HCT116 (cell line): ENCODE results near the gene PTOV1. TPM values are rescaled to one million over a fixed set of nuclear protein-coding genes. Genes with fewer than 3 reads are reported as not detected.

Experiments used
- ATAC-seq: fragments of 200-7000 bp; cut with Tn5 transposase; 2 replicates; pipeline ENCODE4 v1.9.1; 2020; ENCODE audit warnings: mild to moderate bottlenecking, moderate library complexity
- BruUV-seq: library from RNA; stranded (reverse); fragments of 400-500 nt; replicated peaks from 2 replicates; lab custom pipeline; 2021; lab: Mats Ljungman, UMichigan
- CTCF ChIA-PET: fragments of 300-600 bp; sonication (Branson Sonifier 250); formaldehyde crosslinking; loops from one replicate; lab custom pipeline; 2021; ENCODE audit warnings: antibody characterized with exemption; lab: Charles Lee
- POLR2A ChIA-PET: fragments of 300-600, 350-600 bp; sonication (Branson Sonifier 250); formaldehyde crosslinking; loops from one replicate; lab custom pipeline; 2021; ENCODE audit warnings: antibody characterized with exemption; lab: Charles Lee
- RAD21 ChIA-PET, 2 experiments: fragments of 300-600 bp; sonication (Branson Sonifier 250); formaldehyde crosslinking; loops; one replicate each; lab custom pipeline; 2023; ENCODE audit warnings: low total read pairs in 2 of 2; ENCODE audit not compliant: uncharacterized antibody in 2 of 2, unreplicated experiment in 2 of 2, low non-redundant PET in 1 of 2; lab: Charles Lee
- DNase-seq: peaks from one replicate; pipeline ENCODE4 v3.0.0-alpha.2; 2010; ENCODE audit warnings: low read depth, low spot score
- H2AFZ ChIP-seq: fragments of 200-600 bp; shearing (Covaris generic), sonication (generic); 2 replicates; pipeline ENCODE4 v1.6.1; 2017; ENCODE audit warnings: low read depth, mixed run types, mixed read lengths, antibody characterized with exemption, low read length; ENCODE audit not compliant: poor library complexity, severe bottlenecking
- H3K27ac ChIP-seq: 2 replicates; pipeline ENCODE4 v1.5.1; 2012; ENCODE audit warnings: low read depth, low read length
- H3K27me3 ChIP-seq: fragments of 200-600 bp; sonication (generic); 2 replicates; pipeline ENCODE4 v1.6.1; 2016; ENCODE audit warnings: mixed run types, low read length, mixed read lengths; ENCODE audit not compliant: insufficient read depth
- H3K36me3 ChIP-seq, 2 experiments: fragments of 200-500 bp in 1 of 2; fragments of 200-600 bp in 1 of 2; sonication (Bioruptor generic) in 1 of 2; sonication (generic) in 1 of 2; 2 replicates each; pipeline versions ENCODE4 v1.5.1 to v1.6.1; 2014 to 2016; ENCODE audit warnings: low read length in 2 of 2, inconsistent platforms in 1 of 2, mixed read lengths in 1 of 2, mixed run types in 1 of 2; ENCODE audit not compliant: insufficient read depth in 2 of 2, control insufficient read depth in 1 of 2
- H3K4me1 ChIP-seq, 2 experiments: fragments of 200-600 bp in 1 of 2; sonication (generic) in 1 of 2; 2 replicates each; pipeline versions ENCODE4 v1.5.1 to v1.6.1; 2012 to 2017; ENCODE audit warnings: low read length in 2 of 2, inconsistent platforms in 1 of 2, mild to moderate bottlenecking in 1 of 2, mixed read lengths in 1 of 2, mixed run types in 1 of 2, moderate library complexity in 1 of 2; ENCODE audit not compliant: insufficient read depth in 2 of 2, control insufficient read depth in 1 of 2
- H3K4me2 ChIP-seq: fragments of 200-600 bp; sonication (generic); 2 replicates; pipeline ENCODE4 v1.6.1; 2017; ENCODE audit warnings: mixed run types, low read length, mixed read lengths
- H3K4me3 ChIP-seq, 2 experiments: fragments of 200-600 bp in 1 of 2; sonication (generic) in 1 of 2; replicated peaks in 1 of 2; 2 replicates each; pipeline ENCODE4 v1.5.1; 2011 to 2016; ENCODE audit warnings: low read length in 2 of 2, control low read depth in 1 of 2, low read depth in 1 of 2, mild to moderate bottlenecking in 1 of 2, mixed read lengths in 1 of 2, mixed run types in 1 of 2
- H3K79me2 ChIP-seq: fragments of 200-600 bp; sonication (generic); 2 replicates; pipeline ENCODE4 v1.6.1; 2017; ENCODE audit warnings: mild to moderate bottlenecking, mixed run types, low read length, moderate library complexity, mixed read lengths; ENCODE audit not compliant: insufficient read depth
- H3K9ac ChIP-seq: fragments of 200-600 bp; sonication (generic); 2 replicates; pipeline ENCODE4 v1.6.1; 2016; ENCODE audit warnings: low read length, mixed read lengths
- H3K9me2 ChIP-seq: fragments of 200-600 bp; sonication (generic), shearing (Covaris generic); 2 replicates; pipeline ENCODE4 v1.6.1; 2017; ENCODE audit warnings: mixed run types, mild to moderate bottlenecking, moderate library complexity; ENCODE audit not compliant: insufficient read depth
- H3K9me3 ChIP-seq, 2 experiments: fragments of 200-500 bp in 1 of 2; fragments of 200-600 bp in 1 of 2; sonication (Bioruptor generic) in 1 of 2; sonication (generic) in 1 of 2; 2 replicates each; pipeline ENCODE4 v1.6.1; 2014 to 2017; ENCODE audit warnings: low read length in 2 of 2, mixed read lengths in 2 of 2, inconsistent platforms in 1 of 2, low read depth in 1 of 2, mild to moderate bottlenecking in 1 of 2, mixed run types in 1 of 2, moderate library complexity in 1 of 2; ENCODE audit not compliant: control insufficient read depth in 1 of 2, insufficient read depth in 1 of 2
- H4K20me1 ChIP-seq: fragments of 200-600 bp; sonication (generic), shearing (Covaris generic); 2 replicates; pipeline ENCODE4 v1.6.1; 2017; ENCODE audit warnings: mixed run types, mild to moderate bottlenecking, moderate library complexity; ENCODE audit not compliant: insufficient read depth
- CEBPB ChIP-seq: IDR thresholded peaks from 2 replicates; pipeline ENCODE4 v1.6.1; 2012; ENCODE audit warnings: low read depth
- EZH2phosphoT487 ChIP-seq: fragments of 200-600 bp; IDR thresholded peaks from 2 replicates; pipeline ENCODE4 v1.6.1; 2018; ENCODE audit warnings: antibody characterized with exemption, borderline replicate concordance
- MAX ChIP-seq: IDR thresholded peaks from 2 replicates; pipeline ENCODE4 v1.6.1; 2012
- POLR2AphosphoS5 ChIP-seq: IDR thresholded peaks from 2 replicates; pipeline ENCODE4 v1.6.1; 2011; ENCODE audit warnings: mild to moderate bottlenecking, low read depth, low read length, moderate library complexity
- intact Hi-C: fragments of 100-400 bp; cut with micrococcal nuclease; formaldehyde crosslinking; loops from 2 replicates; pipeline ENCODE4 v1.10.0; 2022
- total RNA-seq: library from RNA; stranded (reverse); gene quantifications from one replicate; pipeline ENCODE4 v1.2.1, GENCODE V29; 2021; ENCODE audit not compliant: unreplicated experiment

Gene PTOV1
- total RNA-seq, 1 experiment from 2014 or later, result 236 TPM

- Histone ChIP-seq H3K27me3 (no peaks in the 10 kb centered on the region), H3K9ac (peak overlapping the region; percentile 66), H3K9me2 (no peaks in the 10 kb centered on the region), H3K4me1 (peaks cover 4 to 41% of the 10 kb centered on the region in 2 experiments), H2AFZ (no peak overlapping the region), H3K4me3 (peak overlapping the region; percentile 49 to 60), H4K20me1 (no peaks in the 10 kb centered on the region), H3K27ac (peak overlapping the region; percentile 63; the same call in 1 of the 2 replicates), H3K36me3 (no peaks in the 10 kb centered on the region), H3K4me2 (peak overlapping the region; percentile 78), H3K79me2 (no peaks in the 10 kb centered on the region), H3K9me3 (no peaks in the 10 kb centered on the region)
- ChIA-PET POLR2A (no interaction called here), RAD21 (no interaction called here), CTCF (no interaction called here)
- DNase-seq (no peak), ATAC-seq (peak; percentile 45)
- no TSS peak for BruUV-seq
- 0 out of 2 replicates have a peak, but pooled peaks have one; percentile 13 for TF ChIP-seq POLR2AphosphoS5
- TF ChIP-seq CEBPB, result no peak
- intact Hi-C loops, result loop anchor here (5.0 kb wide), 1 partner anchor 41 kb away; the partner anchor contains the start of gene AP2A1
Observed at GRCh38 chr19:49808711-49809159, 42.2 kb upstream of the PTOV1 start.

- ChIA-PET RAD21 (no interaction called here), POLR2A (no interaction called here)
- H3K36me3 ChIP-seq, result no peaks in the 10 kb centered on the region
- peak overlapping the region; percentile 49 to 60 for H3K4me3 ChIP-seq
- peak overlapping the region; percentile 63 for H3K27ac ChIP-seq
- H3K79me2 ChIP-seq, result no peaks in the 10 kb centered on the region
- no peaks in the 10 kb centered on the region for H4K20me1 ChIP-seq
- TF ChIP-seq MAX (peak; percentile 33; the same call in 1 of the 2 replicates), EZH2phosphoT487 (no peak)
- TF ChIP-seq, all 23 proteins: peak for 1
- BruUV-seq, result no TSS peak
- Histone ChIP-seq H3K4me2 (peak overlapping the region; percentile 78), H3K27me3 (no peaks in the 10 kb centered on the region), H3K9me2 (no peaks in the 10 kb centered on the region), H3K9ac (peak overlapping the region; percentile 66), H2AFZ (no peak overlapping the region), H3K4me1 (peaks cover 10 to 47% of the 10 kb centered on the region in 2 experiments), H3K9me3 (no peaks in the 10 kb centered on the region)
- DNase-seq, result no peak
- intact Hi-C loops, result loop anchor here (5.0 kb wide), 1 partner anchor 42 kb away; the partner anchor contains the start of gene AP2A1
- ATAC-seq, result peak; percentile 51
- CTCF ChIA-PET, result interaction anchor here (1.2 kb wide), 1 partner anchor 92 kb away, joined by 3 read pairs; no protein-coding TSS in a partner anchor
Observed at GRCh38 chr19:49809160-49809940, 41.6 kb upstream of the PTOV1 start.
